Stimulated activated CD4-positive, alpha-beta T cell treated with anti-CD3 and anti-CD28 coated beads, Interleukin-15, amount 100 ng/mL, for 48 hours (primary cell): ENCODE data around the gene GIPC1.
A peak's percentile ranks its signal among the peaks of the same experiment; 100 is the strongest.
"Not testable (repeated sequence)": the region's sequence is repeated elsewhere in the genome, so short reads cannot be mapped to it uniquely, and the experiment has no call there.

Experiments used
- DNase-seq, 2 donors: peaks; one replicate each; pipeline ENCODE4 v3.0.0-alpha.2; 2020; ENCODE audit warnings: low read depth in 2 of 2

GIPC1 gene

DNA sequence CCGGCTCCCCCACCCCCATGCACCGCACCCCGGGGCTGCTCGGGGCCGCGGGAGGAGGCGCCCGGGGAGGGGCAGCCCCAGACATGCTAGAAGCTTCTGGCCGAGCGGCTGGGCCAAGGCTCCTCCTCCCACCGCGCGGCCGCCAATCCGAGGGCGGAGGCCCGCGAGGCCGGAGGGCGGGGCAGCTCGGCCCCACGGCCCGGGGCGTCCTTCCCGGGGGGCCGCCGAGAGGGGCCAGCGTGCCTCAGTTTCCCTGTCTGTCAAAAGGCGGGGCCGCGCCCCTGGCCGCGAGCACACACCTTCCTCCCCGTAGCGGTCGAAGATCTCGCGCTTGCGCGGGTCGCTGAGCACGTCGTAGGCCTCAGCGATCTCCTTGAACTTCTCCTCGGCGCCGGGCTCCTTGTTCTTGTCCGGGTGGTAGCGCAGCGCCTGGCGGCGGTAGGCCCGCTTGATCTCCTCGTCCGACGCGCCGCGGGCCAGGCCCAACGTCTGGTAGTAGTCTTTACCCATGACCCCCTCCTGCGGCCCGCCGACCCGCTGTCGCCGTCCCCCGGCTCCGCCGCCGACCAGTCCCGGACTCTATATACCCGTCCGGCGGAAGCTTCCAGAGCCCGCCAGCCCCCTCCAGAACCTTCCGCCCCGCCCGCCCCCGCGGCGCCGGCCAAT is 22.0 kb upstream of the GIPC1 start, which contains the start of gene DNAJB1:
Gene DNAJB1 (minus strand): TSS at position 558 of the 666 bp plus-strand sequence. CDS start 48 bp downstream, at position 510.
- DNase-seq: peak in 1 of 2 donors; percentile 52

DNA sequence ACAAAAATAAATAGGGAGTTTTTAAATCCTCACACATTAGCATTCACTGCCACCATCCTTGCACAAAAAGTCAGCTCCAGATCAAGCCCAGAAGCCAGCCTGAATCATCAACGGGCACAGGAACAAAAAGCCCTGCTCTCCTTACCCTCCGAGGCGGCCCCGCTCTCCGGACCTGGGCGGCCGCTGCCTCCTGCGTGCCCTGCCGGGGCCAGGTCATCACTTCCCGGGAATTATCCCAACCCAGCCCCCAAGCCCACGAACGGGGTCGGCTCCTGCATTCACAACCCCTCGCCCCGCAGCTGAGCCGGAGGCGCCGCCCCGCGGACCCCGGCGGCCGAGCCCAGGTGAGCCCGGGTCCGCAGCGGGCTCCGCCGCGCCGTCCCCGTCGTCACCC is 21.5 kb upstream of the GIPC1 start:
- no peak for DNase-seq

DNA sequence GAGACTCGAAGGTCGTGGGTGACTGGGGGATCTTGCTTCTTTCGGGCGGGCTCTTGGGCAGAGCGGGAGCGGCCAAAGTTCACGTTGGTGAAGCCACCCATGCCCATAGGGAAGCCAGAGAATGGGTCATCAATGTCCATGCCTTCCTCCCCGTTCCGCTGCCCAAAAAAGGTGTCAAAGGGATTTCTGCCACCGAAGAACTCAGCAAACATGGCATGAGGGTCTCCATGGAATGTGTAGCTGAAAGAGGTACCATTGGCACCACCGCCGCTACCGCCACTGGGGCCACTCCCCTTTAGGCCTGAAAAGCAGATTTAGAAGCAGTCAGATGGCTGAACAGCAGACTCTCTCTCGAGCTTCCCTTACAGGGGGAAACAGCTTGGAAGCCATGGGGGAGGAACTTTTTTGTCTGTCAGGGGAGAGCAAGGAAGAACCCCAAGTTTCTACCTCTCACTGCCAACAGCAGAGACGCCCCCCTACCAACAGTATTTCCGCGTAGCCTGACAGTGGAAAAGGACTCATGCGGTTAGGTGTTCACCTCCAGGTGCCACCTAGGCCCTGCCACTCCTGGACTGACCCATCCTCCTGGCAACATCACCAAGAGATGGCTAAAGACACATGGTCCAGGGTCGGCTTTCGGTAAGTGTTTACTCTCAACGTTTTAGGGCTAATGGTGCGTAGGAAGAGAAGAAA is 21.0 kb upstream of the GIPC1 start:
- DNase-seq: no peak

DNA sequence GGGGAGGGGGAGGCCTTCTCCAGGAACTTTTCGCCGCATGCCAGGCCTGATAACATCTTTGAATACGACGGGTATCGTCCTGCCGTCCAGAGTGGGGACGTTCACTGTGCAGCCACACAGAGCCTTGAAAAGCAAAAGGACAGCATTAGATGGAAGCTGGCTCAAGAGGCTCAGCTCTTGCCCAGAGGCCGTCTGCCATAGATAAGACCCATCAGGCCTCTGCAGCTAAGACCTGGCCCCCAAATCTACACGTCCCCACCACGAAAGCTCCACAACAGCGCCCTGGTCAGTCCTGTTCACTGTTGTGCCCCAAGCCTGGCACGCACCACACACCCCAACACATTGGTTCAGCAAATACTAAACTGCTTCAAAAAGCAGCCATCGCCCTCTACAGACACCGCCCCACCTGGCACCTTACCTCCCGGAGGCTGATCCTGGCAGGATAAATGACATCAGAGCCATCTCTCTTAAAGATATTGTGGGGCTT is 20.2 kb upstream of the GIPC1 start:
- no peak for DNase-seq

DNA sequence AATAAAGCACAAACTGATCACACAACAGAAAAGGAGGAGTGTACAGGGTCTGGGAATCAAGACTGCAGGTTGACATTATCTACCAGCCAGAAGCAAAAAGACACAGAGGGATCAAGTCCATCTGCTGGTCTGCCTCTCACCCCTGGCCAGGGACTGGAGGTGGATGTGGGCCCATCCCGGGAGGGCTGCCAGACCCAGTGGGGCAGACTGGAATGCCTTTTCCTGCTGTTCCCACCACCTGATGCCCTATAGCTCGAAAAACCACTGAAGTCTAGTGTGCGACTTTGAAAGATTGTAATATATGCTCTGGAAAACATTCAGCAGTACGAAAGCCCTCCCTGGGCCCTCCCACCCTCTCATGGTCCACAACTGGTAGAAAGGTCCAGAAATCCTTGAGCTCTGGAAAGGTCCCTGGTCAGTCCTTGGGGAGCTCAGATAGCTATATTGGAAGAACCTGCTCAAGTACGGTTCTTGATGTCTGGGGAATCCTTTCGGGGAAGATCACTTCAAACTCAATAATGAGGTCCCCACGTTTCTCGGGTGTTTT is 19.6 kb upstream of the GIPC1 start:
- DNase-seq: no peak

DNA sequence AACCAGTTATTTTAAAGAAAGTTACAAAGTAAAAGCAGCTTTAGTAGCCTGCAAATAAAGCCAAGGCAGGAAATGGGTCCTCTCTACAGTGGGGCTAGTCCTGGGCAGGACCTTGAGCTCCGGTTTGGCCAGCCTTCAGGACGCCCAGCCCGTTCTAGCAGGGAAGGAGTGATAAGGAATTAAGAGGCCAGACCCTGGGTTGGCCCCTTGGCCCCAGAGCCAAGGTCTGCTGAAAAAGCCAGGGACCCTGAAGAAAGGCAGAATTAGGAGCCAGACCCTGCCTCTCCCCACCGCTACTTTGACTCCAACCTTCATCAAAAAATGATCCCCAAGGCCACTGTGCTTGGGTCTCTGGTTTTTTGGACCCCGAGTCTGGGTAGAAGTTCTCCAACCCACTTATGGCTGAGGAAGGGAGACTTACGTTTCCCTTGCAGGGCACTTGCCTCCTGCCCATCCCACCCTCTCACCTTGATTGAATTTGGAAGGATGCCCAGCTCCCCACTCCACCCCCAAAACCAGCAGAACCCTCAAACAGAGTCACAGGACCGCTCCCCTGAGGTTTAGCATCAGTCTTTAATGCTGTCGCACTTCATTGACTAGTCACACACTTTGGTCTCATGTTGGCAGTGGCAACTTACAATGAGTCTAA is 18.4 kb upstream of the GIPC1 start:
- no peak for DNase-seq

DNA sequence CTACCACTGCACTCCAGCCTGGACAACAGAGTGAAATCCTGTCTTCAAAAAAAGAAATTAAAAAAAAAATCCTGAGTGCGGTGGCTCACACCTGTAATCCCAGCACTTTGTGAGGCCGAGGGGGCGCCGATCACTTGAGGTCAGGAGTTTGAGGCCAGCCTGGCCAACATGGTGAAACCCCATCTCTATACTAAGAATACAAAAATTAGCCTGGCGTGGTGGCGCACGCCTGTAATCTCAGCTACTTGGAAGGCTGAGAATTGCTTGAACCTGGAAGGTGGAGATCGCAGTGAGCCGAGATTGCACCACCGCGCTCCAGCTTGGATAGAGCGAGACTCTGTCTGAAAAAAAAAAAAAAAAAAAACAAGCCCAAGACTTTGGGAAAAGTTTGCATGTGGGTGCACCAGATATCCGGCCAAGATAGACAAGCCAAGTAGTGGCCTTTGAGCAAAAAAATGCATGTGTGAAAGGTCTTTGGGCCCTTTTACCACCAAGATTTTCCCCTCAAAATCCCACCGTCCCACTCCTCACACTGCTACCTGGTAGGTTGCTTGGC is 16.6 kb upstream of the GIPC1 start:
- no peak for DNase-seq

DNA sequence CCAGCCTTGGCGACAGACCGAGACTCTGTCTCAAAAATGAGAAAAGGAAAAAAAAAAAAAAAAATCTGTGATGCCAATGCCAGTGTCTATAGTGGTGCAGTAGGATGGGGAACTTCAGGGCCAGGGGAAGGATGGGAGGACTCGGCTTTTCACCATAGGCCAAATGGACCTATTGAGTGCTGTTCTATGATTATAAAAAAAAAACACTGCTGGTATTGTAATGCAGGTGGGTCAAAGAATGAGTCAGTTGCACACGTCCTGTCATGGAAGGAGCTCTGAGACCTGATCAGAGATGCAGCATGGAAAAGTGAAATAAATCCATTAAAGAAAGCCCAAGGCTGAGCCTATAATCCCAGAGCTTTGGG is 15.3 kb upstream of the GIPC1 start:
- DNase-seq: no peak

DNA sequence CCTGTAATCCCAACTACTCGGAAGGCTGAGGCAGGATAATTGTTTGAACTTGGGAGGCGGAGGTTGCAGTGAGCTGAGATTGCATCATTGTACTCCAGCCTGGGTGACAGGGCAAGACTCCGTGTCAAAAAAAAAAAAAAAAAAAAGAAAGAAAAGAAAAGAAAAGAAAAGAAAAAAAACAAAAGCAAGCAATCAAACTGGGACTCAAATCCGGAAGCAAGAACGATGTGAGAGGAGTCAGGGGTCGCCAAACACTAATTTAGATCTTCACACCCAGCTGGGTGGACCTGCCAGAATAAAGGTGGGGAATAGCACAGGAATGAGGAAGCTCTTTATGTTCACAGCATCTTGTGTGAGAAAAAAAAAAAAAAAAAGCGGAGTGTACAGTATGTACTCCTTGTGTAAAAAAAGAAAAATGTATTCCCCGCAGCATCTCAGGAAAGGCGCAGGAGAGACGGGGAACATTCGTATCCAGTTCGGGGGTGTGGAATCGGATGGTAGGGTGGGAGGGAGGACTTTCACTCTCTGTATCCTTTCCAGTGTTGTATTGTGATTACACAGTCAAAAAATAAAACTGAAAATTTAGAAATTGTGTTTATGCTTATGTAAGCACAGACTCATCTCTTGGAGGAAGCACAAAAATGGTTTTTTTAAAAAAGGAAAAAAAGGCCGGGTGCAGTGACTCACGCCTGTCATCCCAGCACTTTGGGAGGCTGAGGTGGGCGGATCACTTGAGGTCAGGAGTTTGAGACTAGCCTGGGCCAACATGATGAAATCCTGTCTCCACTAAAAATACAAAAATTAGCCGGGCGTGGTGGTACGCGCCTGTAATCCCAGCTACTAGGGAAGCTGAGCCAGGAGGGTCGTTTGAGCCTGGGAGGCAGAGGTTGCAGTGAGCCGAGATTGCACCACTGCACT is 14.6 kb upstream of the GIPC1 start:
- no peak for DNase-seq

DNA sequence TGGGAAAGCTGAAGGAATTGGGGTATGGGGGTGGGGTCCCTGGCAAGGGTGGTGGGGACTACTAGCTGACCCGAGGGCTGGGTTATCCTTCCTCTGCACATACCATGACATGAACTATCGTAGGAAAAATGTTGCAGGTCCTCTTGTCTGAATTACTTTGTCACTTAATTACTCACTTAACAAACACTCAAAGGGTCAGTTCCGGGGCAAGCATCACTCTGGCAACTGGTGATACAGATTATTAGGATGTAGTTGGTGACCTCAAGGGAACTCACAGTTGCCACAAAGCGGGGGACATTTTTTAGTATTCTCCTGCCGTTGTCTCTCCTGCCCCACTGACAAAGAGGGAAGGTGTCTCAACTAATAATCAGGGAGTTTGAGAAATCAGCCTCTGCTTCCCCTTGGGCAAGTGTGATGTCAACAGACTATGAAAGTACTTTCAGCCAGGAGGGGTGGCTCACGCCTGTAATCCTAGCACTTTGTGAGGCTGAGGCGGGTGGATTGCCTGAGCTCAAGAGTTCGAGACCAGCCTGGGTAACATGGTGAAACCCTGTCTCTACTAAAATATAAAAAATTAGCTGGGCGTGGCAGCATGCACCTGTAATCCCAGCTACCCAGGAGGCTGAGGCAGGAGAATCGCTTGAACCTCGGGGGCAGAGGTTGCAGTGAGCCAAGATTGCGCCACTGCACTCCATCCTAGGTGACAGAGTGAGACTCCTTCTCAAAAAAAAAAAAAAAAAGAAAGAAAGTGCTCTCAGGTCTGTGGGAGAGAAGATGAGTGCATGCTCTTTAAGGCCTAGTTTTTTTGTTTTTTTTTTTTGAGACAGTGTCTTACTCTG is 12.0 kb upstream of the GIPC1 start:
- DNase-seq: no peak

DNA sequence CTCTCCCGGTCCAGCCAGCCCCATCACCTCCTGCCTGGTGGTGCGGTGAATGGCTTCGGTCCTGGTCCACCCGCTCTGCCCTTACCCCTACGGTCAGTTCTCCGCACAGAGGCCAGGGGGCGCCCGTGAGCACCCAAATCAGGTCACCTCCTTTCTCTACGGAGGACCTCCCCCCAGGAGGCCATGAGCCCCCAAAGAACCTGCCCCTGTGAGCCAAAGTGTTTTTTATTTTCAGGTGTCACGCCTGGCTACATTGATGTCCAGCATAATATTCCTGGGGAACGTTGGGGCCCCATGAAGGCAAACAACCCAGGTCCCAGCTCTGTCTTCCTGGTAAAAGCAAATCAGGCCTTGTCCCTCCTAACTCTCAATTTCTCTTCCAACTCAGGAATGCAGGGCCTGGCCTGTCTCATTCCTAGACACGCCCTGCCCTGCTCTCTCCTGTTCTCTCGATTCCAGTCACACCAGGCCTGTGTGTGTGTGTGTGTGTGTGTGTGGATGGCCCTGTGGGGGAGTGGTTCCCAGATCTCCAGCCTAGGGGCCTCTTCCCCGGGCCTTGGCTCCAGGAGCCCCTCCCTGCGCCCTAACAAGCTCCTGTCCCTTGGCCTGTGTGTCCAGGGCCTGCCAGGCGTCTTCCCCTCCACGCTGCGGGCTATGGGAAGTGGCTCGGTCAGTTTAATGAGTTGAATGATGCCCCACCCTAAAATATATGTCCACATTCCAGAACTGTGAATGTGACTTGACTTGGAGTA is 9.7 kb upstream of the GIPC1 start:
- DNase-seq: peak in 1 of 2 donors; percentile 72

DNA sequence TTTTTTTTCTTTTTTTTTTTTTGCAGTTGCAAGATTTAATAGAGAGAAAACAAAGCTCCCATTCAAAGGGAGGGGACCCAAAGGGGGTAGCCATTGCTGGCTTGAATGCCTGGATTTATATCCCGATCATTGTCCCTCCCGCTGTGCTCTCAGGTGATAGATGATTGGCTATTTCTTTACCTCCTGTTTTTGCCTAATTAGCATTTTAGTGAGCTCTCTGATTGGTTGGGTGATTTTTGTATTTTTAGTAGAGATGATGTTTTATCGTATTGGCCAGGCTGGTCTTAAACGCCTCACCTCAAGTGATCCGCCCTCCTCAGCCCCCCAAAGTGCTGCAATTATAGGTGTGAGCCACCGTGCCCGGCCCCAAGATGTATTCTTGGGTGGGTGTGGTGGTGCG is 8.6 kb upstream of the GIPC1 start:
- DNase-seq: not testable (repeated sequence)

DNA sequence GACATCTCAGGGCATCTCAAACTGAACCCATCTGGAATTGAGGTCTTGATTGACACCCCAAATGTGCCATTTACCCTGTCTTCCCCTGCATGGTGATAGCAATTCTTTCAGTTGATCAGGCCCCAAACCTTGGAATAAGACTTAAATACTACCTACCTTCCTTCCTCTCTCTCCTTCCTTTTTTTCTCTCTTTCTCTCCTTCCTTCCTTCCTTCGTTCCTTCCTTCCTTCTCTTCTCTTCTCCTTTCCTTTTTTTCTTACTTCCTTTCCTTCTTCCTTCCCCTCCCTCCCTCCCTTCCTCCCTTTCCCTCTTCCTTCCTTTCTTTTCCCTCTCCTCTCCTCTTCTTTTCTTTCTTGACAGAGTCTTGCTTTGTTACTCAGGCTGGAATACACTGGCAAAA is 7.4 kb upstream of the GIPC1 start:
- DNase-seq: no peak

DNA sequence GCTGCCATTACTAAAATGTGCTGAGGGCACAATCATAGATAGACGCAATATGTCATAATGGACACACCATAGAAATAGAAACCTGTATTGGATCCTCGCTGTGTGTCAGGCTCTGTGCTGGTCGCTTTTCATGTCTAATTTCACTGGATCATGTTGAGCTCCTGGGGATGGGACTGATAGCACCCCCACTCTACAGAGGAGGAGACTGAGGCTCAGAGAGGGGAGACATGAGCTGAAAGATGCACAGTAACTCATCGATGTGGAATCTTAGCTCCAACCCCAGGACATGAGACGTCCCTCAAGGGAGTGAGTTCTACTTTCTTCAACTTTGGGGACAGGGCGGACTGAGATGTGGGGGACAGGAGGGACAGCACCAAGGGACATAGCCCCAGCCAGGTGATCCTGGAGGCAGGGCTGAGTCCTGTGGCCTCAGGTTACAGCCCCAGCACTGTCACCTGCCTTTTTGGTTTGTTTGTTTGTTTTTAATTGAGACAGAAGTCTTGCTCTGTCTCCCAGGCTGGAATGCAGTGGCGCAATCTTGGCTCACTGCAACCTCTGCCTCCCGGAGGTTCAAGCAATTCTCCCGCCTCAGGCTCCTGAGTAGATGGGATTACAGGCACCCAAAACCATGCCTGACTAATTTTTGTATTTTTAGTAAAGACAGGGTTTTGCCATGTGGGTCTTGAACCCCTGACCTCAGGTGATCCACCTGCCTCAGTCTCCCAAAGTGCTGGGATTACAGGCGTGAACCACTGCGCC is 6.6 kb upstream of the GIPC1 start:
- no peak for DNase-seq

DNA sequence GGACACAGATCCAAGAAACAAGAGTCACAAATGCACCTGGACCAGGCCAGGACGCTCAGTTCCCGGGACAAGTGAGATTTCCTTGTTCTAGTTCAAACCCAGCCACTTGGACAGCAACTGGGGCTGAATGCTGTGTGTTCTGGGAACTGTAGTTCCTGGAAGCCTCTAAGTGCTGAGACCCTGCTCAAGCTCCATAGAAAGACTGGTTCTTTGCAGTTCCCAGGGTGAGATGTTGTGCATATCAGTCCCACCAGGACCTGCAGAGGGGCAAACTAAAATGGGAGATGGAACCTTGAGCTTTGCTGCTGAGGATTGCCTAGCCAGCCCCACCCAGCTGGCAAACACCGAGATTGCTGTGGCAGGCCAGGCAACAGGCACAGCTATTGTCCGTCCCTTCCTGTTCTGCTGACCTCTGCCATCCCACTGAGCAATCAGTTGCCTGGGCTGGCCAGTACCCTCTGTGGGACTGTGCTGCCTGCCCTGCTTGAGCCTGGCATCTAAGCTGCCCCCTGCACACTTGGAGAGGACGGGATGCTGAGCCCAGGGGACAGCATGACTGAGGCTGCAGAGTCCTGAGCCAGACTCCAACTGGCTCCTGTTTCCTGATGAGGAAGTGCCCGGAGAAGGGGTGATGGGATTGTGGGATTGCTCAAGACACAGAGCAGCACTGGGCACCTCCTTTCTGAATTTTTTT is 1.4 kb upstream of the GIPC1 start:
- DNase-seq: no peak

DNA sequence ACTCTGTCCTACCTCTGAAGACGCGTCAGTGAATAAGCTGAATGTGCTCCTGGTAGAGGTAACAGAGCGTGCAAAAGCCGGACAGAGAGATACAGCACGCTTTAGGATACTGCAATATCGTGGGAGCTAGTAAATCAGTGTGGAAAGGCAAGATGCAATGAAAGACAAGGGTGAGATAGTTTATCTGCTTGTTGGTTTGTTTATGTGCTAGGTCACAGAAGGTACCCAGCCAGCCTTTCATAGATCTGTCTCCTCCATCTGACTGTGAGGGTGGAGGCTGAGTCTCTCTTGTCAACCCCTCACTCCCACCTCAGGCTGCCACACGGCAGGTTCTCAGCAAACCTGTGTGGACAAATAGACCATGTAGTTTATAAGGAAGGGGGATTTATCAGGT is 904 bp upstream of the GIPC1 start:
- no peak for DNase-seq

DNA sequence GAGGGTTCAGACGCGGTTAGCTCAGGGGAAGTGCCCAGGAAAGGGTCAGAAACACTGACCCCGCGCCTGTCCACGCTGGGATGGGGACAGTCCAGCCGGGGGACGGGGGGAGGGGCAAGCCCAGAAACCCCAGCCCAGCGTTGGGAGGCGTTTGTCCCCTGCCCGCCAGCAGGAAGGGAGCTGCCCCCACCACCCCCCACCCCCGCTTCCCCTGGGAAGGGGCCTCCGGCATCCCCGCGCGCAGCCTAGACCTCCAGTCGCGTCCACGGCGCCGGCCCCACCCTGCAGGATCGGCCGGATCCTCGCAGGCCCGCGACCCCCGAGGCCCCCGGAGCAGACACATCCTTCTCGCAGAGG is 277 bp downstream of the GIPC1 start:
- DNase-seq: no peak

DNA sequence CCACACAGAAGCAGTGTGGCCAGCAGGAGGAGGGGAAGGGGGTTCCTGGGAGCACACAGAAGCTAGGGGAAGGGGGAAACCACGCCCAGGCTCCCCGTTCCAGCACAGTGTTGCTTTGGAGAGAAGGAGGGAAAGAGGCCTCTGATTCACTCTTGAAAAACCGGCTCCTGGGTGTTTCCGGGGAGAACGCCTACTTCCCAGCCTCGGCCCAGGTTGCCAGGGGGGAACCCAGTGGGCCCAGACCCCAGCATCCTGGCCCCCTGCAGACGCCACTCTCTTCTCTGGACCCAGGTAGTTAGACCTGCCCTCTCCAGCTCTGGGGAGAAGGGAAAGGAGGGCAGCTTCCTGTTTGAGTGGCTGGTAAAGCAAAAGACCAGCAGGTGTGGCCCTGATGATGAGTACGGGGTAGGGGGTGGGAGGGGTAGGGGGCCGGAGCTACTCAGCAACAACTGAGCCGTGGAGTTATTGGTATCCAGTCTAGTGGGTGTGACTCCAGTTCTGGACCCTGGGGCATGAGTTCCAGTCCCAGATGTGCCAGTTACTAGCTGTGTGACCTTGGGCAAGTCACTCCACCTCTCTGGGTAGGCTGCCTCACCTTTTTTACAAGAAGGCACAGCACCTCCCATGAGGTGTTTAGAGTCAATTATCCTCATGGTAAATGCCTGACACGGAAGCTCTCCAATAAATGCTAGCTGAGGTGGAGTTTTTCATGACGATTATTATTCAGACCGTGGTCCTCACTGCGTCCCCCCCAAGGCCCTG is 836 bp downstream of the GIPC1 start:
- DNase-seq: no peak
